H1 (cell line): Measurements from ENCODE around the gene SRSF8. TPM values are rescaled to one million over a fixed set of nuclear protein-coding genes. Genes with fewer than 3 reads are reported as not detected.

Experiments used
- KDM1A ChIP-seq: fragments of 200-600, 300-600 bp; sonication (generic); IDR thresholded peaks from 2 replicates; pipeline ENCODE4 v1.7.1; 2016; ENCODE audit warnings: mild to moderate bottlenecking, low read length, borderline replicate concordance
- NRF1 ChIP-seq: IDR thresholded peaks from 2 replicates; pipeline ENCODE4 v1.6.1; 2011; ENCODE audit warnings: mild to moderate bottlenecking, low read depth, low read length, improper control_type of control experiment
- SIX5 ChIP-seq: IDR thresholded peaks from 2 replicates; pipeline ENCODE4 v1.6.1; 2011; ENCODE audit warnings: mild to moderate bottlenecking, low read depth, low read length
- TEAD4 ChIP-seq: IDR thresholded peaks from 2 replicates; pipeline ENCODE4 v1.6.1; 2012; ENCODE audit warnings: low read depth, low read length, inconsistent platforms, mixed read lengths
- polyA plus RNA-seq, 7 experiments: library from polyadenylated mRNA; depleted of rRNA in 3 of 7; stranded (reverse) in 5 of 7; unstranded in 2 of 7; fragments of >200 nt in 5 of 7; fragments of 200-250 nt in 2 of 7; gene quantifications; 1 replicate in 5 of 7; 2 replicates in 1 of 7; 4 replicates in 1 of 7; pipeline versions ENCODE4 v1.2.1 to v1.2.3, GENCODE V29; 2011 to 2013; ENCODE audit warnings: missing spikeins in 2 of 7, mixed read lengths in 2 of 7
- total RNA-seq: library from RNA; stranded (reverse); fragmentation: NEBNext Ultra II Directional; extraction: Animal tissue kit (Norgen Biotek cat#: 25700); gene quantifications from 2 replicates; pipeline ENCODE4 v1.2.1, GENCODE V29; 2021

The SRSF8 gene
- total and polyA plus RNA-seq, 2 of the 8 experiments (the other 6 are each of a cell fraction or from before 2014, with no cell fraction given) = 13.2 to 18.5 TPM

GRCh38 chr11:95089620-95090542, 23.2 kb downstream of the SRSF8 start, which contains the start of gene ENDOD1 (continued):
- TF ChIP-seq TEAD4 = no peak
- no peak for TF ChIP-seq NRF1
- no peak for TF ChIP-seq SIX5
- no peak for TF ChIP-seq KDM1A
